Smooth muscle cell (in vitro differentiated cells): ENCODE data around the gene PBX1. TPM values are rescaled to one million over a fixed set of nuclear protein-coding genes. Genes with fewer than 3 reads are reported as not detected.
"Not testable (repeated sequence)": the region's sequence is repeated elsewhere in the genome, so short reads cannot be mapped to it uniquely, and the experiment has no call there.

Experiments
- DNase-seq: peaks from one replicate; lab custom pipeline; 2025; ENCODE audit not compliant: unreplicated experiment; lab: John Stamatoyannopoulos, UW
- H2AFZ ChIP-seq: fragments of 200-600 bp; sonication (generic); 2 replicates; pipeline ENCODE4 v1.6.0; 2016; ENCODE audit warnings: antibody characterized with exemption, low read depth, mild to moderate bottlenecking
- H3F3A ChIP-seq: fragments of 200-600 bp; sonication (generic); 2 replicates; pipeline ENCODE4 v1.6.0; 2017; ENCODE audit warnings: antibody characterized with exemption, low read depth
- H3K27ac ChIP-seq: fragments of 200-600 bp; sonication (generic); 2 replicates; pipeline ENCODE4 v1.5.1; 2016; ENCODE audit warnings: low read depth, mild to moderate bottlenecking
- H3K27me3 ChIP-seq: fragments of 200-600 bp; sonication (generic); 2 replicates; pipeline ENCODE4 v1.6.1; 2016; ENCODE audit warnings: low read depth, mild to moderate bottlenecking
- H3K36me3 ChIP-seq: fragments of 200-600 bp; sonication (generic); 2 replicates; pipeline ENCODE4 v1.5.1; 2016; ENCODE audit warnings: low read depth
- H3K4me1 ChIP-seq: fragments of 200-600 bp; sonication (generic); 2 replicates; pipeline ENCODE4 v1.5.1; 2016; ENCODE audit warnings: low read depth
- H3K4me2 ChIP-seq: fragments of 200-600 bp; sonication (generic); 2 replicates; pipeline ENCODE4 v1.6.0; 2016; ENCODE audit warnings: mild to moderate bottlenecking
- H3K4me3 ChIP-seq: fragments of 200-600 bp; sonication (generic); 2 replicates; pipeline ENCODE4 v1.5.1; 2016; ENCODE audit warnings: mild to moderate bottlenecking
- H3K79me2 ChIP-seq: fragments of 200-600 bp; sonication (generic); 2 replicates; pipeline ENCODE4 v1.6.0; 2016; ENCODE audit warnings: low read depth, mild to moderate bottlenecking
- H3K9ac ChIP-seq: fragments of 200-600 bp; sonication (generic); 2 replicates; pipeline ENCODE4 v1.6.0; 2016; ENCODE audit warnings: low read depth
- H3K9me3 ChIP-seq: fragments of 200-600 bp; sonication (generic); replicated peaks from 2 replicates; pipeline ENCODE4 v1.5.1; 2016; ENCODE audit warnings: low read depth
- H4K20me1 ChIP-seq: fragments of 200-600 bp; sonication (generic); 2 replicates; pipeline ENCODE4 v1.6.0; 2016; ENCODE audit warnings: low read depth
- CTCF ChIP-seq: fragments of 200-600 bp; sonication (generic); IDR thresholded peaks from 2 replicates; pipeline ENCODE4 v1.5.1; 2017; ENCODE audit warnings: borderline replicate concordance, mild to moderate bottlenecking, antibody characterized with exemption; ENCODE audit not compliant: insufficient read depth, poor library complexity, severe bottlenecking
- WGBS: methylation state at CpG from one replicate; pipeline ENCODE4 v1.1.7; 2016; ENCODE audit warnings: low lambda C conversion rate; 5-methylcytosine and 5-hydroxymethylcytosine counted together
- polyA plus RNA-seq: library from polyadenylated mRNA; unstranded; fragments of >200 nt; fragmentation: Nextera tagmentation; extraction: Ambion mirVana; gene quantifications from 2 replicates; pipeline ENCODE4 v1.2.1, GENCODE V29; 2016
- total RNA-seq: library from RNA; depleted of rRNA; stranded (reverse); fragments of >200 nt; gene quantifications from 2 replicates; pipeline ENCODE4 v1.2.3, GENCODE V29; 2014

Gene PBX1
- total and polyA plus RNA-seq, 2 experiments from 2014 or later: 8.1 to 70.8 TPM

GRCh38 chr1:164519426-164519825, 39.6 kb upstream of the PBX1 start:
- Histone ChIP-seq H2AFZ (no peak overlapping the region), H3K4me1 (peaks cover 11% of the 10 kb centered on the region), H3K4me3 (no peak overlapping the region), H3K4me2 (no peak overlapping the region), H3K36me3 (no peaks in the 10 kb centered on the region), H3K79me2 (no peaks in the 10 kb centered on the region), H3F3A (no peaks in the 10 kb centered on the region), H3K9ac (no peak overlapping the region), H3K9me3 (no peaks in the 10 kb centered on the region), H4K20me1 (no peaks in the 10 kb centered on the region), H3K27ac (no peak overlapping the region), H3K27me3 (no peaks in the 10 kb centered on the region)
- no peak for DNase-seq
- WGBS: 76% methylated on average over 4 of the region's 4 CpGs
- TF ChIP-seq CTCF: no peak

- no peak overlapping the region for H3K9ac ChIP-seq
- H3F3A ChIP-seq: no peaks in the 10 kb centered on the region
- H3K4me1 ChIP-seq: no peaks in the 10 kb centered on the region
- 68% methylated on average over 2 of the region's 2 CpGs for WGBS
- H3K27ac ChIP-seq: no peak overlapping the region
- H3K79me2 ChIP-seq: no peaks in the 10 kb centered on the region
- H2AFZ ChIP-seq: no peak overlapping the region
- no peaks in the 10 kb centered on the region for H3K27me3 ChIP-seq
- no peak overlapping the region for H3K4me2 ChIP-seq
- H3K36me3 ChIP-seq: no peaks in the 10 kb centered on the region
- no peak overlapping the region for H3K4me3 ChIP-seq
- peaks cover 6% of the 10 kb centered on the region for H3K9me3 ChIP-seq
- DNase-seq: no peak
- TF ChIP-seq CTCF: no peak
- no peaks in the 10 kb centered on the region for H4K20me1 ChIP-seq
Observed at GRCh38 chr1:164524810-164525209, 34.2 kb upstream of the PBX1 start.

GRCh38 chr1:164534863-164535610, 23.9 kb upstream of the PBX1 start:
- DNase-seq: no peak
- Histone ChIP-seq H3K4me3 (no peak overlapping the region), H3K36me3 (no peaks in the 10 kb centered on the region), H3K4me2 (no peak overlapping the region), H3K4me1 (no peaks in the 10 kb centered on the region), H3K27ac (no peak overlapping the region), H4K20me1 (no peaks in the 10 kb centered on the region), H3K27me3 (no peaks in the 10 kb centered on the region), H3F3A (no peaks in the 10 kb centered on the region), H3K79me2 (no peaks in the 10 kb centered on the region), H3K9ac (no peak overlapping the region), H3K9me3 (no peaks in the 10 kb centered on the region), H2AFZ (no peak overlapping the region)
- TF ChIP-seq CTCF: no peak
- WGBS: 95% methylated on average over 5 of the region's 5 CpGs

GRCh38 chr1:164552463-164552988, 6.5 kb upstream of the PBX1 start:
- not testable (repeated sequence) for H3K27me3 ChIP-seq, H3K4me3 ChIP-seq, DNase-seq, H3K36me3 ChIP-seq, H3K9ac ChIP-seq, H3K79me2 ChIP-seq, H3K27ac ChIP-seq, H4K20me1 ChIP-seq, H3K9me3 ChIP-seq, H2AFZ ChIP-seq, H3K4me2 ChIP-seq, H3F3A ChIP-seq, H3K4me1 ChIP-seq
- WGBS: 88% methylated on average over 8 of the region's 8 CpGs
